H1 (cell line): ENCODE measurements around the gene GPR42. TPM values are rescaled to one million over a fixed set of nuclear protein-coding genes. Genes with fewer than 3 reads are reported as not detected.

Source experiments
- CTCF ChIA-PET: fragments of 300-600 bp; sonication (Branson Sonifier 250); formaldehyde crosslinking; loops from one replicate; lab custom pipeline; 2021; ENCODE audit not compliant: partially characterized antibody; lab: Charles Lee
- POLR2A ChIA-PET: fragments of 300-600 bp; sonication (Branson Sonifier 250); formaldehyde crosslinking; loops from one replicate; lab custom pipeline; 2021; ENCODE audit warnings: inconsistent platforms; ENCODE audit not compliant: partially characterized antibody; lab: Charles Lee
- DNase-seq, 2 experiments: peaks; one replicate each; pipeline versions ENCODE4 v3.0.0 to v3.0.0-alpha.2; 2010 to 2022; ENCODE audit warnings: low spot score in 2 of 2, low read depth in 1 of 2, mixed read lengths in 1 of 2
- FAIRE-seq: peaks from 2 replicates; lab custom pipeline; 2011; peaks lifted over from hg19 to GRCh38; lab: Jason Lieb, UNC
- H2AFZ ChIP-seq: 2 replicates; pipeline ENCODE4 v1.8.1; 2012; ENCODE audit warnings: low read length, inconsistent platforms
- H2AK5ac ChIP-seq: 2 replicates; pipeline ENCODE4 v1.6.1; 2013; ENCODE audit warnings: low read depth, low read length
- H2BK120ac ChIP-seq: replicated peaks from 2 replicates; pipeline ENCODE3; 2013; ENCODE audit warnings: low read depth, low read length, inconsistent platforms
- H2BK12ac ChIP-seq: 2 replicates; pipeline ENCODE4 v1.6.1; 2013; ENCODE audit warnings: low read depth, low read length
- H2BK15ac ChIP-seq: 2 replicates; pipeline ENCODE4 v1.6.1; 2013; ENCODE audit warnings: low read length
- H2BK20ac ChIP-seq: 2 replicates; pipeline ENCODE4 v1.6.1; 2013; ENCODE audit warnings: low read length
- H2BK5ac ChIP-seq: 2 replicates; pipeline ENCODE4 v1.6.1; 2013; ENCODE audit warnings: low read depth, low read length
- H3K14ac ChIP-seq: 2 replicates; pipeline ENCODE4 v1.6.1; 2013; ENCODE audit warnings: inconsistent platforms; ENCODE audit not compliant: insufficient read length
- H3K18ac ChIP-seq: 2 replicates; pipeline ENCODE4 v1.6.1; 2013; ENCODE audit warnings: low read length; ENCODE audit errors: extremely low read depth
- H3K23ac ChIP-seq: 2 replicates; pipeline ENCODE4 v1.6.1; 2013; ENCODE audit warnings: inconsistent platforms; ENCODE audit not compliant: insufficient read length
- H3K23me2 ChIP-seq: 2 replicates; pipeline ENCODE4 v1.6.1; 2013; ENCODE audit warnings: low read depth, low read length
- H3K27ac ChIP-seq: 2 replicates; pipeline ENCODE4 v1.6.1; 2011; ENCODE audit warnings: low read depth, low read length, inconsistent platforms
- H3K27me3 ChIP-seq, 4 experiments: replicated peaks in 1 of 4; 1 replicate in 1 of 4; 2 replicates in 3 of 4; pipeline versions ENCODE4 v1.6.1 to v1.8.1; 2011 to 2013; ENCODE audit warnings: low read length in 3 of 4, mild to moderate bottlenecking in 3 of 4, inconsistent platforms in 2 of 4, mixed read lengths in 2 of 4, moderate library complexity in 1 of 4; ENCODE audit not compliant: control insufficient read depth in 3 of 4, insufficient read depth in 3 of 4; ENCODE audit errors: extremely low read depth in 1 of 4
- H3K36me3 ChIP-seq, 4 experiments: 2 replicates each; pipeline versions ENCODE4 v1.6.1 to v1.8.1; 2011 to 2013; ENCODE audit warnings: mild to moderate bottlenecking in 4 of 4, low read length in 3 of 4, moderate library complexity in 2 of 4, control low read depth in 1 of 4, inconsistent platforms in 1 of 4; ENCODE audit not compliant: insufficient read depth in 4 of 4, control insufficient read depth in 2 of 4
- H3K4ac ChIP-seq: replicated peaks from 2 replicates; pipeline ENCODE3; 2013; ENCODE audit warnings: low read length, low read depth, mixed read lengths, inconsistent platforms; ENCODE audit not compliant: insufficient read length
- H3K4me1 ChIP-seq, 4 experiments: replicated peaks in 1 of 4; 1 replicate in 1 of 4; 2 replicates in 3 of 4; pipeline versions ENCODE4 v1.6.1 to v1.8.1; 2011 to 2013; ENCODE audit warnings: low read length in 3 of 4, inconsistent platforms in 2 of 4, mixed read lengths in 1 of 4; ENCODE audit not compliant: insufficient read depth in 4 of 4, control insufficient read depth in 3 of 4
- H3K4me2 ChIP-seq, 2 experiments: 2 replicates each; pipeline versions ENCODE4 v1.6.1 to v1.8.1; 2011 to 2013; ENCODE audit warnings: low read depth in 2 of 2, low read length in 2 of 2, control low read depth in 1 of 2, inconsistent platforms in 1 of 2, mild to moderate bottlenecking in 1 of 2; ENCODE audit not compliant: insufficient read depth in 1 of 2
- H3K4me3 ChIP-seq, 4 experiments: fragments of 200-600, 300-600 bp in 1 of 4; sonication (generic), shearing (Covaris generic), sonication (Bioruptor Twin) in 1 of 4; 2 replicates each; pipeline versions ENCODE4 v1.5.1 to v1.8.1; 2011 to 2016; ENCODE audit warnings: low read length in 4 of 4, low read depth in 3 of 4, control low read depth in 2 of 4, inconsistent platforms in 2 of 4, mild to moderate bottlenecking in 2 of 4, mixed read lengths in 1 of 4, moderate library complexity in 1 of 4; ENCODE audit not compliant: insufficient read depth in 2 of 4; ENCODE audit errors: extremely low read depth in 1 of 4
- H3K56ac ChIP-seq: replicated peaks from 2 replicates; pipeline ENCODE3; 2013; ENCODE audit warnings: low read depth, mild to moderate bottlenecking, mixed read lengths, low read length, inconsistent platforms; ENCODE audit not compliant: insufficient read length
- H3K79me1 ChIP-seq: 2 replicates; pipeline ENCODE4 v1.6.1; 2013; ENCODE audit warnings: low read depth, low read length, control low read depth
- H3K79me2 ChIP-seq, 2 experiments: 2 replicates each; pipeline versions ENCODE4 v1.6.1 to v1.8.1; 2012 to 2013; ENCODE audit warnings: low read length in 2 of 2, mild to moderate bottlenecking in 2 of 2, inconsistent platforms in 1 of 2; ENCODE audit not compliant: insufficient read depth in 2 of 2, control insufficient read depth in 1 of 2
- H3K9ac ChIP-seq, 4 experiments: replicated peaks in 1 of 4; 1 replicate in 1 of 4; 2 replicates in 3 of 4; pipeline versions ENCODE4 v1.6.1 to v1.8.1; 2011 to 2013; ENCODE audit warnings: low read depth in 3 of 4, low read length in 3 of 4, control low read depth in 2 of 4, mild to moderate bottlenecking in 2 of 4, moderate library complexity in 2 of 4, inconsistent platforms in 1 of 4; ENCODE audit errors: extremely low read depth in 1 of 4
- H3K9me3 ChIP-seq, 2 experiments: 2 replicates each; pipeline versions ENCODE4 v1.6.1 to v1.8.1; 2012 to 2013; ENCODE audit warnings: mild to moderate bottlenecking in 2 of 2, moderate library complexity in 2 of 2, control low read depth in 1 of 2, inconsistent platforms in 1 of 2, low read depth in 1 of 2, low read length in 1 of 2, mixed read lengths in 1 of 2; ENCODE audit not compliant: insufficient read depth in 2 of 2
- H4K20me1 ChIP-seq, 2 experiments: replicated peaks in 1 of 2; 2 replicates each; pipeline versions ENCODE3 to v1.8.1; 2011 to 2013; ENCODE audit warnings: inconsistent platforms in 2 of 2, low read length in 2 of 2, mild to moderate bottlenecking in 1 of 2; ENCODE audit not compliant: insufficient read depth in 2 of 2, control insufficient read depth in 1 of 2
- H4K5ac ChIP-seq: 2 replicates; pipeline ENCODE4 v1.6.1; 2013; ENCODE audit warnings: low read length, low read depth, mixed read lengths, inconsistent platforms; ENCODE audit not compliant: insufficient read length
- H4K8ac ChIP-seq: 2 replicates; pipeline ENCODE4 v1.8.0; 2013; ENCODE audit warnings: mild to moderate bottlenecking, moderate library complexity, low read length, inconsistent platforms; ENCODE audit not compliant: insufficient read depth; ENCODE audit errors: extremely low read depth
- H4K91ac ChIP-seq: replicated peaks from 2 replicates; pipeline ENCODE3; 2013; ENCODE audit warnings: low read length, mixed read lengths, inconsistent platforms; ENCODE audit not compliant: insufficient read length
- CREB1 ChIP-seq: IDR thresholded peaks from 2 replicates; pipeline ENCODE4 v1.6.1; 2012; ENCODE audit warnings: inconsistent platforms
- WGBS, 2 experiments: shearing (Covaris generic) in 1 of 2; methylation state at CpG; one replicate each; pipeline versions ENCODE4 v1.1.6 to v1.1.7; 2013 to 2015; ENCODE audit warnings: low lambda C conversion rate in 2 of 2, mixed read lengths in 2 of 2, inconsistent platforms in 1 of 2, low coverage in 1 of 2, missing lambda C conversion rate in 1 of 2; ENCODE audit not compliant: insufficient replicate concordance in 2 of 2, insufficient coverage in 1 of 2, insufficient read length in 1 of 2; ENCODE audit errors: extremely low coverage in 1 of 2, missing lambda C conversion rate in 1 of 2; 5-methylcytosine and 5-hydroxymethylcytosine counted together
- polyA plus RNA-seq, 7 experiments: library from polyadenylated mRNA; depleted of rRNA in 3 of 7; stranded (reverse) in 5 of 7; unstranded in 2 of 7; fragments of >200 nt in 5 of 7; fragments of 200-250 nt in 2 of 7; gene quantifications; 1 replicate in 5 of 7; 2 replicates in 1 of 7; 4 replicates in 1 of 7; pipeline versions ENCODE4 v1.2.1 to v1.2.3, GENCODE V29; 2011 to 2013; ENCODE audit warnings: missing spikeins in 2 of 7, mixed read lengths in 2 of 7
- total RNA-seq: library from RNA; stranded (reverse); fragmentation: NEBNext Ultra II Directional; extraction: Animal tissue kit (Norgen Biotek cat#: 25700); gene quantifications from 2 replicates; pipeline ENCODE4 v1.2.1, GENCODE V29; 2021

The GPR42 gene
- total and polyA plus RNA-seq, 2 of the 8 experiments (the other 6 are each of a cell fraction or from before 2014, with no cell fraction given) = not detected

DNA sequence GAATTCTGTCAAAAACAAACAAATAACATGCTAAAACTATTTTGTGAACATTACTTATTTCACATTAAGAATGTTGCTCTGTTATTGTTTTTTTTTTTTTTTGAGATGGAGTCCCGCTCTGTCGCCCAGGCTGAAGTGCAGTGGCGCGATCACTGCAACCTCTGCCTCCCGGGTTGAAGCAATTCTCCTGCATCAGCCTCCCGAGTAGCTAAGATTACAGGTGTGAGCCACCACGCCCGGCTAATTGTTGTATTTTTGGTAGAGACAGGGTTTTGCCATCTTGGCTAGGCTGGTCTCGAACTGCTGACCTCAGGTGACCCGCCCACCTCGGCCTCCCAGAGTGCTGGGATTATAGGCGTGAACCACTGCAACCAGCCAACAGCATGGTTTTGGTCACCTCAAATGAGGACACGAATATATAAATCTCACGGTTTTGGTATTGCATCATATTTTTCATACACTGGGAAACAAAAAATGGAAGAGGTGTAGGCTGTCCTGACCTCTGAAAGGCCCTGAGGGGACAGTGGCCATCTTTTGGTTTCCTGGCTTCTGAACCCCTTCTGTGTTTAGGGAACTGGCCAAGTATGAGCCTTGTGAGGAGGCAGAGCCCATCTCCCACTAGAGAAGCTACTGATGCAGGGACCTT lies 25.5 kb downstream of the GPR42 start:
- no peak overlapping the region for H3K4me2 ChIP-seq
- no peak overlapping the region for H2BK12ac ChIP-seq
- no peak overlapping the region for H3K18ac ChIP-seq
- H2BK20ac ChIP-seq = no peak overlapping the region
- H4K8ac ChIP-seq = no peak overlapping the region
- FAIRE-seq (no peak), DNase-seq (no peak)
- H2BK120ac ChIP-seq = no peak overlapping the region
- H3K79me2 ChIP-seq = no peaks in the 10 kb centered on the region
- no peaks in the 10 kb centered on the region for H3K79me1 ChIP-seq
- H2BK15ac ChIP-seq = no peak overlapping the region
- POLR2A ChIA-PET = no interaction called here
- H3K9ac ChIP-seq = no peak overlapping the region
- H3K4ac ChIP-seq = no peak overlapping the region
- H4K5ac ChIP-seq = no peak overlapping the region
- H2BK5ac ChIP-seq = no peak overlapping the region
- H3K27me3 ChIP-seq = 0 out of 7 replicates have a peak, but pooled peaks cover 0 to 2% (median 0%) of the 10 kb centered on the region in 4 experiments
- H3K23ac ChIP-seq = no peak overlapping the region
- H3K36me3 ChIP-seq = no peaks in the 10 kb centered on the region; a peak in 1 of 8 replicates
- no peaks in the 10 kb centered on the region for H3K4me1 ChIP-seq
- WGBS, 2 experiments = 89% methylated on average over 14 of the region's 14 CpGs; no CpG with 5 or more reads in 1 of the 2 experiments
- no peak overlapping the region for H3K4me3 ChIP-seq
- H3K14ac ChIP-seq = no peak overlapping the region
- no peaks in the 10 kb centered on the region for H4K20me1 ChIP-seq
- H4K91ac ChIP-seq = no peak overlapping the region
- H2AK5ac ChIP-seq = no peak overlapping the region
- no peak overlapping the region for H3K27ac ChIP-seq
- H3K56ac ChIP-seq = no peak overlapping the region
- CTCF ChIA-PET = interaction anchor here (1.7 kb wide), 1 partner anchor 24 kb away, joined by 4 read pairs; no protein-coding TSS in a partner anchor
- H3K23me2 ChIP-seq = peaks cover 7% of the 10 kb centered on the region; the same call in 1 of the 2 replicates
- H2AFZ ChIP-seq = no peak overlapping the region
- no peaks in the 10 kb centered on the region for H3K9me3 ChIP-seq
- TF ChIP-seq CREB1 = no peak
